Smooth muscle cell (in vitro differentiated cells): Measurements from ENCODE around the gene DOC2B. TPM values are rescaled to one million over a fixed set of nuclear protein-coding genes. Genes with fewer than 3 reads are reported as not detected.
"Not testable (repeated sequence)": the region's sequence is repeated elsewhere in the genome, so short reads cannot be mapped to it uniquely, and the experiment has no call there.

ENCODE experiments used
- DNase-seq: peaks from one replicate; lab custom pipeline; 2025; ENCODE audit not compliant: unreplicated experiment; lab: John Stamatoyannopoulos, UW
- H2AFZ ChIP-seq: fragments of 200-600 bp; sonication (generic); 2 replicates; pipeline ENCODE4 v1.6.0; 2016; ENCODE audit warnings: antibody characterized with exemption, low read depth, mild to moderate bottlenecking
- H3F3A ChIP-seq: fragments of 200-600 bp; sonication (generic); 2 replicates; pipeline ENCODE4 v1.6.0; 2017; ENCODE audit warnings: antibody characterized with exemption, low read depth
- H3K27ac ChIP-seq: fragments of 200-600 bp; sonication (generic); 2 replicates; pipeline ENCODE4 v1.5.1; 2016; ENCODE audit warnings: low read depth, mild to moderate bottlenecking
- H3K27me3 ChIP-seq: fragments of 200-600 bp; sonication (generic); 2 replicates; pipeline ENCODE4 v1.6.1; 2016; ENCODE audit warnings: low read depth, mild to moderate bottlenecking
- H3K36me3 ChIP-seq: fragments of 200-600 bp; sonication (generic); 2 replicates; pipeline ENCODE4 v1.5.1; 2016; ENCODE audit warnings: low read depth
- H3K4me1 ChIP-seq: fragments of 200-600 bp; sonication (generic); 2 replicates; pipeline ENCODE4 v1.5.1; 2016; ENCODE audit warnings: low read depth
- H3K4me2 ChIP-seq: fragments of 200-600 bp; sonication (generic); 2 replicates; pipeline ENCODE4 v1.6.0; 2016; ENCODE audit warnings: mild to moderate bottlenecking
- H3K4me3 ChIP-seq: fragments of 200-600 bp; sonication (generic); 2 replicates; pipeline ENCODE4 v1.5.1; 2016; ENCODE audit warnings: mild to moderate bottlenecking
- H3K79me2 ChIP-seq: fragments of 200-600 bp; sonication (generic); 2 replicates; pipeline ENCODE4 v1.6.0; 2016; ENCODE audit warnings: low read depth, mild to moderate bottlenecking
- H3K9ac ChIP-seq: fragments of 200-600 bp; sonication (generic); 2 replicates; pipeline ENCODE4 v1.6.0; 2016; ENCODE audit warnings: low read depth
- H3K9me3 ChIP-seq: fragments of 200-600 bp; sonication (generic); replicated peaks from 2 replicates; pipeline ENCODE4 v1.5.1; 2016; ENCODE audit warnings: low read depth
- H4K20me1 ChIP-seq: fragments of 200-600 bp; sonication (generic); 2 replicates; pipeline ENCODE4 v1.6.0; 2016; ENCODE audit warnings: low read depth
- WGBS: methylation state at CpG from one replicate; pipeline ENCODE4 v1.1.7; 2016; ENCODE audit warnings: low lambda C conversion rate; 5-methylcytosine and 5-hydroxymethylcytosine counted together
- polyA plus RNA-seq: library from polyadenylated mRNA; unstranded; fragments of >200 nt; fragmentation: Nextera tagmentation; extraction: Ambion mirVana; gene quantifications from 2 replicates; pipeline ENCODE4 v1.2.1, GENCODE V29; 2016
- total RNA-seq: library from RNA; depleted of rRNA; stranded (reverse); fragments of >200 nt; gene quantifications from 2 replicates; pipeline ENCODE4 v1.2.3, GENCODE V29; 2014
- TF ChIP-seq, protein P1 (sequence below): fragments of 200-600 bp; sonication (generic); IDR thresholded peaks from 2 replicates; pipeline ENCODE4 v1.5.1; 2017; ENCODE audit warnings: borderline replicate concordance, mild to moderate bottlenecking, antibody characterized with exemption; ENCODE audit not compliant: insufficient read depth, poor library complexity, severe bottlenecking

The DOC2B gene
- total and polyA plus RNA-seq, 2 experiments from 2014 or later, result 0.24 to 0.27 TPM

GRCh38 chr17:142876-143784 is 38.3 kb downstream of the DOC2B start:
- H2AFZ ChIP-seq, result no peak overlapping the region
- peaks cover 10% of the 10 kb centered on the region for H3K27me3 ChIP-seq
- H3F3A ChIP-seq, result no peaks in the 10 kb centered on the region
- no peak overlapping the region for H3K27ac ChIP-seq
- no peaks in the 10 kb centered on the region for H3K79me2 ChIP-seq
- no peaks in the 10 kb centered on the region for H4K20me1 ChIP-seq
- H3K9ac ChIP-seq, result no peak overlapping the region
- H3K4me2 ChIP-seq, result peak overlapping the region; percentile 77
- DNase-seq, result no peak
- WGBS, result 84% methylated on average over 23 of the region's 23 CpGs
- H3K4me1 ChIP-seq, result no peaks in the 10 kb centered on the region
- TF ChIP-seq, protein P1, sequence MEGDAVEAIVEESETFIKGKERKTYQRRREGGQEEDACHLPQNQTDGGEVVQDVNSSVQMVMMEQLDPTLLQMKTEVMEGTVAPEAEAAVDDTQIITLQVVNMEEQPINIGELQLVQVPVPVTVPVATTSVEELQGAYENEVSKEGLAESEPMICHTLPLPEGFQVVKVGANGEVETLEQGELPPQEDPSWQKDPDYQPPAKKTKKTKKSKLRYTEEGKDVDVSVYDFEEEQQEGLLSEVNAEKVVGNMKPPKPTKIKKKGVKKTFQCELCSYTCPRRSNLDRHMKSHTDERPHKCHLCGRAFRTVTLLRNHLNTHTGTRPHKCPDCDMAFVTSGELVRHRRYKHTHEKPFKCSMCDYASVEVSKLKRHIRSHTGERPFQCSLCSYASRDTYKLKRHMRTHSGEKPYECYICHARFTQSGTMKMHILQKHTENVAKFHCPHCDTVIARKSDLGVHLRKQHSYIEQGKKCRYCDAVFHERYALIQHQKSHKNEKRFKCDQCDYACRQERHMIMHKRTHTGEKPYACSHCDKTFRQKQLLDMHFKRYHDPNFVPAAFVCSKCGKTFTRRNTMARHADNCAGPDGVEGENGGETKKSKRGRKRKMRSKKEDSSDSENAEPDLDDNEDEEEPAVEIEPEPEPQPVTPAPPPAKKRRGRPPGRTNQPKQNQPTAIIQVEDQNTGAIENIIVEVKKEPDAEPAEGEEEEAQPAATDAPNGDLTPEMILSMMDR, result no peak
- no peak overlapping the region for H3K4me3 ChIP-seq
- no peaks in the 10 kb centered on the region for H3K36me3 ChIP-seq
- no peaks in the 10 kb centered on the region for H3K9me3 ChIP-seq

GRCh38 chr17:142102-142661 is 39.3 kb downstream of the DOC2B start:
- TF ChIP-seq, protein P1, result no peak
- Histone ChIP-seq H3K27ac (no peak overlapping the region), H4K20me1 (no peaks in the 10 kb centered on the region), H3K9ac (no peak overlapping the region), H3K36me3 (no peaks in the 10 kb centered on the region), H3K79me2 (no peaks in the 10 kb centered on the region), H3K4me3 (no peak overlapping the region), H2AFZ (no peak overlapping the region), H3K27me3 (peaks cover 10% of the 10 kb centered on the region), H3K4me1 (no peaks in the 10 kb centered on the region), H3K4me2 (no peak overlapping the region), H3K9me3 (no peaks in the 10 kb centered on the region), H3F3A (no peaks in the 10 kb centered on the region)
- 96% methylated on average over 23 of the region's 23 CpGs for WGBS
- DNase-seq, result no peak

DNA sequence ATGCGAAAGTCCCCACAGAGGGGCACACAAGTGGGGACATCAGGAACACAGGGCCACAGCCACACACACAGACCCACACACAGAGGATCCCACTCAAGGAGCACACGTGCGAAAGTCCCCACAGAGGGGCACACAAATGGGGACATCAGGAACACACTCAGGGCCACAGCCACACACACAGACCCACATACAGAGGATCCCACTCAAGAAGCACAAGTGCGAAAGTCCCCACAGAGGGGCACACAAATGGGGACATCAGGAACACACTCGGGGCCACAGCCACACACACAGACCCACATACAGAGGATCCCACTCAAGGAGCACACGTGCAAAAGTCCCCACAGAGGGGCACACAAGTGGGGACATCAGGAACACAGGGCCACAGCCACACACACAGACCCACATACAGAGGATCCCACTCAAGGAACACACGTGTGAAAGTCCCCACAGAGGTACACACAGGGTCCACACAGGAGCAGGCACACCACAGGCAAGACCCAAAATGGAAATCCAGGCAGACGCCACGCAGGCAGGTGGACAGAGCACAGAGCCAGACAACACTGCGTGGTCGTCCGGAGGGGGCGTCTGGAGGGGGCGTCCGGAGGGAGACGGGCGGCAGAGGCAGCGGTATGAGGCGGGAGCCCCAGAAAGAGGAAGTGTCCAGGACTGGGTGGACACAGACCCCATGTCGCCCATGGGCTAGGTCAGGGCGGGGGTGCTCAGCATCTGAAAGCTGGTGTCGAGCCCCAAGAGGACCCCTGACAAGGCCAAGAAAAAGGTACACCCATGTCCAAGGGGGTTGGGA is 41.8 kb downstream of the DOC2B start:
- not testable (repeated sequence) for H2AFZ ChIP-seq, H3K4me3 ChIP-seq, H3K4me2 ChIP-seq

DNA sequence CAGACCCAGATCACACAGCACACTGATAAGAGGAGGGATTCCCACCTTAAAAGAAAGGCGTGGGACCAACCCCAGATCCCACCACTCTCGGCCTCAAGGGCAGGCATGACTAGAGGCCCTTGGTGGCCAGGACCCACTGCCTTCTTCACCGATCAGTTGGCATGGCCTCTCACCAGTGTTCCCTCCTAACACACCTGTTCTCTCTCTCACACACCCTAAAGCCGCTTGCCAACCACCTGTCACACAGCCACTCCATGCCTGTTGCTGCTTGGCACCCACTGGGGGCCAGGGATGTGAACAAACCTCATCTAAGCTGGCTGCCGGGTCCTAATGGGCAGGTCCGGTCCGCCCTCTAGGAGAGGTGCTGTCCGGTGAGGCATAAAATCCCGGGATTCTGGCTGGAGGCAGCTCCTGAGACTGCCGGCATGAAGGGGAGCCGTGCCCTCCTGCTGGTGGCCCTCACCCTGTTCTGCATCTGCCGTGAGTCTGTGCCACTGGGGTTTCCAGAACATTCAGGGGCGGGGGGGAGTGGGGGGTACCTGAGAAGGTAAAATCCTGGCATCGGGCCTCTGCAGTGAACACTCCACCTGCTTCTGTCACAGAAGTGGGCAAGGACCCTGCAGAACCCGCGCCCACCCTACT is 44.2 kb downstream of the DOC2B start, which contains the start of gene SCGB1C2:
Gene SCGB1C2 (plus strand): TSS at position 404 of the 642 bp plus-strand sequence. CDS start 22 bp downstream, at position 426.
- H3F3A ChIP-seq, H3K36me3 ChIP-seq, H3K79me2 ChIP-seq, H2AFZ ChIP-seq, H3K4me2 ChIP-seq, H3K9ac ChIP-seq, H3K4me1 ChIP-seq, H4K20me1 ChIP-seq, H3K4me3 ChIP-seq, DNase-seq, H3K27ac ChIP-seq, H3K9me3 ChIP-seq, H3K27me3 ChIP-seq: not testable (repeated sequence)
- WGBS, result 88% methylated on average over 7 of the region's 16 CpGs

More for the DNA sequence above, 41.8 kb downstream of the DOC2B start:
- not testable (repeated sequence) for H3K9ac ChIP-seq, H3F3A ChIP-seq, H3K27me3 ChIP-seq, H3K36me3 ChIP-seq, H3K4me1 ChIP-seq, H3K9me3 ChIP-seq, H4K20me1 ChIP-seq, H3K27ac ChIP-seq, H3K79me2 ChIP-seq, DNase-seq
- 83% methylated on average over 18 of the region's 22 CpGs for WGBS
